Measurements from ENCODE around the gene C1QTNF8. TPM values are rescaled to one million over a fixed set of nuclear protein-coding genes. Genes with fewer than 3 reads are reported as not detected.

Gene C1QTNF8
- total RNA-seq, 1 donor from 2014 or later, result not detected

GRCh38 chr16:1053121-1053521 is 42.9 kb downstream of the C1QTNF8 start:
- Mint-ChIP-seq H3K27me3 (ENCODE audit: low read depth, unreplicated experiment) (peaks cover 5% of the 10 kb centered on the region), H3K27ac (ENCODE audit: unreplicated experiment) (no peak overlapping the region), H3K4me3 (ENCODE audit: unreplicated experiment) (no peak overlapping the region), H3K4me1 (ENCODE audit: low read depth, unreplicated experiment) (no peaks in the 10 kb centered on the region), H3K9me3 (ENCODE audit: unreplicated experiment) (no peaks in the 10 kb centered on the region), H3K36me3 (ENCODE audit: low read depth, unreplicated experiment) (no peaks in the 10 kb centered on the region)
- no peak for FAIRE-seq
- Histone ChIP-seq H3K27me3 (ENCODE audit: insufficient read depth, low read length) (no peaks in the 10 kb centered on the region), H3K4me2 (ENCODE audit: low read length) (no peak overlapping the region), H3K27ac (ENCODE audit: low read depth, low read length) (no peak overlapping the region), H4K20me1 (ENCODE audit: insufficient read depth, low read length) (no peaks in the 10 kb centered on the region), H3K9me3 (ENCODE audit: insufficient read depth, low read depth, low read length) (no peaks in the 10 kb centered on the region), H3K36me3 (ENCODE audit: insufficient read depth, low read length) (no peaks in the 10 kb centered on the region), H3K4me1 (ENCODE audit: insufficient read depth, low read length) (no peaks in the 10 kb centered on the region), H3K79me2 (ENCODE audit: insufficient read depth, low read length) (no peaks in the 10 kb centered on the region), H3K4me3 (ENCODE audit: insufficient read depth, low read depth, low read length) (no peak overlapping the region), H2AFZ (ENCODE audit: low read depth, low read length) (no peak overlapping the region), H3K9ac (ENCODE audit: low read length) (no peak overlapping the region)
- TF ChIP-seq CTCF (IDR thresholded peaks at IDR 0.05; ENCODE audit: insufficient read depth, low read depth, low read length) (no peak), EZH2 (IDR thresholded peaks at IDR 0.05; ENCODE audit: insufficient read depth, low read length) (no peak)
- DNase-seq (ENCODE audit: low read depth), result no peak

- Histone ChIP-seq H3K9ac (ENCODE audit: low read length) (no peak overlapping the region), H2AFZ (ENCODE audit: low read depth, low read length) (no peak overlapping the region), H3K4me3 (ENCODE audit: insufficient read depth, low read depth, low read length) (no peak overlapping the region), H3K79me2 (ENCODE audit: insufficient read depth, low read length) (no peaks in the 10 kb centered on the region), H3K27ac (ENCODE audit: low read depth, low read length) (no peak overlapping the region), H3K4me1 (ENCODE audit: insufficient read depth, low read length) (no peaks in the 10 kb centered on the region), H3K4me2 (ENCODE audit: low read length) (no peak overlapping the region), H3K9me3 (ENCODE audit: insufficient read depth, low read depth, low read length) (no peaks in the 10 kb centered on the region), H3K27me3 (ENCODE audit: insufficient read depth, low read length) (peaks cover 4% of the 10 kb centered on the region), H4K20me1 (ENCODE audit: insufficient read depth, low read length) (no peaks in the 10 kb centered on the region), H3K36me3 (ENCODE audit: insufficient read depth, low read length) (no peaks in the 10 kb centered on the region)
- H3K27ac Mint-ChIP-seq (ENCODE audit: unreplicated experiment), result no peak overlapping the region
- no peaks in the 10 kb centered on the region for H3K9me3 Mint-ChIP-seq (ENCODE audit: unreplicated experiment)
- H3K4me3 Mint-ChIP-seq (ENCODE audit: unreplicated experiment), result no peak overlapping the region
- peaks cover 5% of the 10 kb centered on the region for H3K27me3 Mint-ChIP-seq (ENCODE audit: low read depth, unreplicated experiment)
- FAIRE-seq, result no peak
- no peak for DNase-seq (ENCODE audit: low read depth)
- TF ChIP-seq EZH2 (IDR thresholded peaks at IDR 0.05; ENCODE audit: insufficient read depth, low read length) (no peak), CTCF (IDR thresholded peaks at IDR 0.05; ENCODE audit: insufficient read depth, low read depth, low read length) (no peak)
- H3K4me1 Mint-ChIP-seq (ENCODE audit: low read depth, unreplicated experiment), result no peaks in the 10 kb centered on the region
- H3K36me3 Mint-ChIP-seq (ENCODE audit: low read depth, unreplicated experiment), result no peaks in the 10 kb centered on the region
Observed at GRCh38 chr16:1052721-1053120, 43.3 kb downstream of the C1QTNF8 start.

GRCh38 chr16:1051446-1051845 is 44.6 kb downstream of the C1QTNF8 start:
- Mint-ChIP-seq H3K4me3 (ENCODE audit: unreplicated experiment) (no peak overlapping the region), H3K4me1 (ENCODE audit: low read depth, unreplicated experiment) (no peaks in the 10 kb centered on the region), H3K36me3 (ENCODE audit: low read depth, unreplicated experiment) (no peaks in the 10 kb centered on the region), H3K27ac (ENCODE audit: unreplicated experiment) (no peak overlapping the region), H3K9me3 (ENCODE audit: unreplicated experiment) (no peaks in the 10 kb centered on the region), H3K27me3 (ENCODE audit: low read depth, unreplicated experiment) (peaks cover 5% of the 10 kb centered on the region)
- Histone ChIP-seq H4K20me1 (ENCODE audit: insufficient read depth, low read length) (no peaks in the 10 kb centered on the region), H3K4me2 (ENCODE audit: low read length) (no peak overlapping the region), H3K4me1 (ENCODE audit: insufficient read depth, low read length) (no peaks in the 10 kb centered on the region), H3K9ac (ENCODE audit: low read length) (no peak overlapping the region), H3K9me3 (ENCODE audit: insufficient read depth, low read depth, low read length) (no peaks in the 10 kb centered on the region), H3K27ac (ENCODE audit: low read depth, low read length) (no peak overlapping the region), H3K79me2 (ENCODE audit: insufficient read depth, low read length) (no peaks in the 10 kb centered on the region), H2AFZ (ENCODE audit: low read depth, low read length) (no peak overlapping the region), H3K4me3 (ENCODE audit: insufficient read depth, low read depth, low read length) (no peak overlapping the region), H3K27me3 (ENCODE audit: insufficient read depth, low read length) (peaks cover 6% of the 10 kb centered on the region), H3K36me3 (ENCODE audit: insufficient read depth, low read length) (no peaks in the 10 kb centered on the region)
- TF ChIP-seq CTCF (IDR thresholded peaks at IDR 0.05; ENCODE audit: insufficient read depth, low read depth, low read length), result no peak
- TF ChIP-seq EZH2 (IDR thresholded peaks at IDR 0.05; ENCODE audit: insufficient read depth, low read length), result no peak
- DNase-seq (ENCODE audit: low read depth) (no peak), FAIRE-seq (no peak)

Data from astrocyte (in vitro differentiated cells and primary cell).